Middle frontal gyrus (tissue), 1 donor: Measurements from ENCODE around the gene GIMAP8.
"Not testable (repeated sequence)": the region's sequence is repeated elsewhere in the genome, so short reads cannot be mapped to it uniquely, and the experiment has no call there.

Source experiments
- DNase-seq: peaks from one replicate; pipeline ENCODE4 v3.0.0-alpha.2; 2015; ENCODE audit warnings: low spot score; ENCODE audit errors: extremely low spot score

Gene GIMAP8

DNA sequence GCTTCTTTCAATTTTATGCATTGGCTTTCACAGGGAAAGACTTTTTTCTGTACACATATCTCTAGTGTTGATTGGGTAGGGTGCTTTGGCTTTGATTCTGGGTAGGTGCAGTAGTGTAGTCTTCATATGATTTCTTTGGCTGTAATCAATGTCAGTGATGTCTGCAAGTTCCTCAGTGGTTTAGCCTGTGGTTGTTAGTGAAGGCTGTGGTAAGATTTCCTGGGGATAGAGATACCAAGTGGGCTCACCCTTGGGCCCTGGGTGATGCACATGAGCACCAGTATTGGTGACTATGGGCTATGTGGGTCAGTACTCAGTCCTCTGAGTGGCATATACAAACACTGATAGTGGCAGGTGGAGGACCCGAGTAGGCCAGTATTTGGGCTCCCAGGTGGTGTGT is 13.0 kb downstream of the GIMAP8 start:
- no peak for DNase-seq

DNA sequence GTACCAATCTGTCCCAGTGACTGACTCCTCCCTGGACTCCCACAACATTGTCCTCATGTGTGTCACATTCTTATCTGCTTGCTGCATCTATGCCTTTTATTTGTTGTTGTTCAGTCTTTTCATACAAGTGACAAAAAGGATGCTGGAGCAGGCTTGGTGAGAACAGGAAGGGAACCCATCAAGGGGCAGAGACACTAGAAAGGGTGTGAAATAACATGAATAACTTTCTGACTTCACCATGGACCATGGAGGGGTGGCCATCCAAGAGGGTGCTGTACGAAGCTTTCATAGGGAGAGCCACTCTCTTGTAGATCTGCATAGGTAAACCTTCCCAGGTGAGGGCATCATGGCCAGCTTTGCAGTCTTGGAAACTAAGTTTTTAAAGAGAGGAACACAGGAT is 14.5 kb downstream of the GIMAP8 start:
- DNase-seq = no peak

- no peak for DNase-seq
Observed at GRCh38 chr7:150465414-150465813, 15.0 kb downstream of the GIMAP8 start.

DNA sequence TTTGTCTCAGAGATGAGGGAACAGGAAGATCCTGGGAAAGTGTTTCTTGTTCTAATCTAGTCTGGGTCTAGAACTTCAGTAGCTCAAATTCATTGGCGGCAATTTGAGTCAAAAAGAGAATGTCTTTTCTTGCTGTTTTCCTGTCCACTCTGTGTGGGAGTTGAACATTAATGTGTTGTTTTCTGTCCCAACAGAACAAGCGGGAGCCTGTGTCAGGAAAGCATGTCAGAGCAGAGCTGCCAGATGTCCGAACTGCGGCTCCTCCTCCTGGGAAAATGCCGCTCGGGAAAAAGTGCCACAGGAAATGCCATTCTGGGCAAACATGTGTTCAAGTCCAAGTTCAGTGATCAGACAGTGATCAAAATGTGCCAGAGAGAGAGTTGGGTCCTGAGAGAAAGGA is 16.0 kb downstream of the GIMAP8 start:
- no peak for DNase-seq

- DNase-seq = no peak
Observed at GRCh38 chr7:150468241-150468640, 17.8 kb downstream of the GIMAP8 start.

DNA sequence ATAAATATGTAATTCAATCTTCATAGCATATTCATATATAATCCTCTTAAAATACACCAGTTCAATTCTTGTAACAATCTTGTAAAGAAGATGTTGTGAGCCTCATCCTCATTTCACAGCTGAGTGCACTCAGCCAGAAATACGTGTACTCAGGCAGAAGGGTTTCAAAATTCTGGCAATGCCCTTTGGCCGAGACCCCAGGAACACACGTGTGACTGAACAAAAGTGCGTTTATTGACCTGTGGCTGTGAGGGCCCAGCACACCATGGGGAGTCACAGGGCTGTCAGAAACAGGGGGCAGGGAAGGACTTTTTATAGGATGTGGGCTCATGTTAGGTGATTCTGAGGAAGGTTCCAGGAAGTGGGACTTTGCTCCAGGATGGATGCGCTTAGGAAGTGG is 21.5 kb downstream of the GIMAP8 start:
- no peak for DNase-seq

- no peak for DNase-seq
Observed at GRCh38 chr7:150473902-150474301, 23.5 kb downstream of the GIMAP8 start.

- no peak for DNase-seq
Observed at GRCh38 chr7:150476285-150476684, 25.9 kb downstream of the GIMAP8 start.

- no peak for DNase-seq
Observed at GRCh38 chr7:150476819-150477631, 26.6 kb downstream of the GIMAP8 start.

DNA sequence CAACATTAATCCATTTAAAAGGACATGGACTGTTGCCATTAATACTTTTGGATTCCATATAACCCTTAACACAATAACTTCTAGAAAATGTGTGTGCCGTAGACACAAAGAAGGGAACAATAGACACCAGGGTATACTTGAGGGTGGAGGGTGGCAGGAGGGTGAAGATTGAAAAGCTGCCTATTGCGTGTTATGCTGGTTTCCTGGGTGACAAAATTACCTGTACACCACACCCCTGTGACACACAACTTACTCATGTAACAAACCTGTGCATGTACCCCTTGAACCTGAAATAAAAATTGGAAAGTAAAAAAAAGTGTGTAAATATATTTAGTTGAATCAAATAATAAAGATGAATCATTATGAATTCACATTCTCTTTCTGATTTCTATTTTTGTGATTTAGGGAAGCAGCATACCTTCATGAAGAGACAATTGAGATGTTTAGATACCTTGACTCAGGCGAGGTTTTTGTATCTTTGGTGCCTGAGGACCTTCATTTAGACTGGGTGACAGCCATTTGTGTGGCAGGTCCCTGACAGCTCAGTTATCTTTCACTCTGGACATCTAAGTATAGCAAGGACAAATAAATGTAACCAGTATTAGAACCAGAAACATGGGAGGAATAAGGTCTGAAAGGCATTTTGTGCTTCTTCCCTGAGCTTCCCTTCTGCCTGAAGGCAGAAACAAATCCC is 28.7 kb downstream of the GIMAP8 start:
- DNase-seq = no peak

- no peak for DNase-seq
Observed at GRCh38 chr7:150481186-150481920, 30.9 kb downstream of the GIMAP8 start.

- DNase-seq = no peak
Observed at GRCh38 chr7:150481922-150482321, 31.5 kb downstream of the GIMAP8 start.

DNA sequence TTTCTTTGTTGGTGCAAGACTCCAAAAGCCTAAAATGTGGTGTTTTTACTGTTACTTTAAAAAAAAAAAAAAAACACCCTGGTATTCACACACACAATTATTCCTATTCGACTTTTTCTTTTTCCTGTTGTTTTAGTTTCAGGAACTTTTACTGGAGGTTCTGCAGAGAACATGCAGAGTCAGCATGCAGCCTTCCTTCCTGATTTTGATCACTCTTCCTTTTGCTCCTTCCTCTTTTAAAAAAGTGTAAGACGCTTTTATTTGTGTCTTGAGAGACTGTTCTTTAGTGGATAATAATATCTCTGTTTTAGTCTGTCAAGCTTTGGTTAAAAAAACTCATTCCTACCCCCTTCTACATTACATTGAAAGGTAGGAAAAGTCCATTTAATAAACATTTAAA is 33.1 kb downstream of the GIMAP8 start:
- not testable (repeated sequence) for DNase-seq

DNA sequence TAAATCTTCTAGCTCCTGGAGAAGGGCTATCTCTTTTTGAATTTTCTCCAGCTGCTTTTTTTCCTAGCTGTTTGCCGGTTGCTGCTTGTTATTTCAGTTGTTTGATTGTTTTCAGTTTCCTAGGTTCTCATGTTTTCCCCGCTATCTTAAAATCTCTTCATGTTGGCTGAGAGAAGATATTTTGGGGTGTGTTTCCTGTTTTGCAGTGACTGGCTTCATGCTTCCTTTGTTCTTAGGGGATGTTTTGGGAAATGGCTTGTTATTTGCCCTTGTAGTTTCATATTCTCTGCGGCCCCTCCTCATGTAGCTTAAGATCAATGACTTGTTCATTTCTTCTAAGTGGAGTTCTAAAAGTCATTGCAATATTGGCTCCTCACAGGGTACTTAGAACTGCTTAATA is 33.6 kb downstream of the GIMAP8 start:
- DNase-seq = not testable (repeated sequence)

DNA sequence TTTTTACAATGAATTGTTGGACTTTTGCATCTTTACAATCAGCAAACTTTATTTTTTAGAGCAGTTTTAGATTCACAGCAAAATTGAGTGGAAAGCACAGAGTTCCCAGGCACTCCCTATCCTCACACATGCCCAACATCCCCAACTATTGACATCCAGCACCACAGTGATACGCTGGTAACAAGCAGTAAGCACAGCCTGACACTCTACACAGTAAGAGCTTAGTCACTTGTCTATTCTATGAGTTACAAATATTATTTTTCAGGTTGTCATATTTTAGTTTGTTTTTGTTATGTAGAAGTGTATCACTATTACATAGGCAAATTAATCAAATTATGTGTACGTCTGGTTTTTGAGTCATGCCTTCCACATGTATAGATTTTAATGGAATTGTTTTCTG is 37.2 kb downstream of the GIMAP8 start:
- no peak for DNase-seq

- no peak for DNase-seq
Observed at GRCh38 chr7:150489782-150490181, 39.4 kb downstream of the GIMAP8 start.

GRCh38 chr7:150493442-150493841 is 43.0 kb downstream of the GIMAP8 start:
- DNase-seq = not testable (repeated sequence)

DNA sequence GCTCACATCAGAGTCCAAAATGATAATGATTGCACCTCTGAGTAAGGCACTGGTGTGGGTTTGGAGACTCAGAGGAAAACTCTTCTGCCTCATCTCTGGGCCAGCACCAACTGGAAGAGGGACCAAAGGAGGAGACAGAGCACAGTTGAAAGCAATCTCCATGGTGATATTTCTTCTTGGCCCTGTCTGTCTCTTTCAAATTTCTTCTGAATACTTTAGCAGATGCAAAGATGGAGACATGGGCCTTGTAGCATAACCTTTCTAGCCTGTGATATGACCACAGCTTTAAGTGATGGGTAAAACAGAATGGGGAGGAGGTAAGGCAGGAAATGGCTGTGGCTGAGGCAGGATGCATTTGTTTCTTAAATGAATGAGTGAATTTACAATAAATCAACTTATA is 52.1 kb downstream of the GIMAP8 start:
- no peak for DNase-seq

- DNase-seq = no peak
Observed at GRCh38 chr7:150503155-150503554, 52.7 kb downstream of the GIMAP8 start.

DNA sequence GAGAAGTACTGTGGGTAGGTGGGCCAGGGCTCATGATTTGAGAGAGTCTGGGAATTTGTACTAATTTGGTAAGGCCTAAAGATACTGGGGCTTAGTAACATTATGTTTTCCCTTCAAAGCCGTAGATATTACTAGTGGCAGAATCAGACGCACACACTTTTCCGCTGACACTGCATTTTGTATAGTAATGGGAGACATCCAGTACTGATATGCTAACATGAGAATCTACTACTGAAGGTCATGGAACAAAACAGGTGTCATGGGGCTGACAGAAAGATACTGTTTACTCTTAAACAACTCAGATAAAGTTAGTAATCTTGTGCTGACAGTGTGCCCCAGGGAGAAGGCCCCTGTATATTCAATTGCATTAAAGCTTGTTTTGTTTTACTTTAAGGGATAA is 53.2 kb downstream of the GIMAP8 start:
- no peak for DNase-seq

GRCh38 chr7:150507947-150508602 is 57.6 kb downstream of the GIMAP8 start:
- no peak for DNase-seq

GRCh38 chr7:150511048-150511447 is 60.6 kb downstream of the GIMAP8 start:
- DNase-seq = no peak
